ENCODE measurements around the gene CSF2RB.

GRCh38 chr22:36910461-36910860 is 3.0 kb upstream of the CSF2RB start:
- TF ChIP-seq POLR2AphosphoS5 (IDR thresholded peaks at IDR 0.05; ENCODE audit: low read depth, low read length) (no peak), TAF1 (IDR thresholded peaks at IDR 0.05; ENCODE audit: borderline replicate concordance, insufficient read depth, low read length) (no peak), SIN3A (IDR thresholded peaks at IDR 0.05; ENCODE audit: borderline replicate concordance, insufficient read depth, low read length) (no peak)
